ENCODE results near the gene MAP3K5.

The MAP3K5 gene

DNA sequence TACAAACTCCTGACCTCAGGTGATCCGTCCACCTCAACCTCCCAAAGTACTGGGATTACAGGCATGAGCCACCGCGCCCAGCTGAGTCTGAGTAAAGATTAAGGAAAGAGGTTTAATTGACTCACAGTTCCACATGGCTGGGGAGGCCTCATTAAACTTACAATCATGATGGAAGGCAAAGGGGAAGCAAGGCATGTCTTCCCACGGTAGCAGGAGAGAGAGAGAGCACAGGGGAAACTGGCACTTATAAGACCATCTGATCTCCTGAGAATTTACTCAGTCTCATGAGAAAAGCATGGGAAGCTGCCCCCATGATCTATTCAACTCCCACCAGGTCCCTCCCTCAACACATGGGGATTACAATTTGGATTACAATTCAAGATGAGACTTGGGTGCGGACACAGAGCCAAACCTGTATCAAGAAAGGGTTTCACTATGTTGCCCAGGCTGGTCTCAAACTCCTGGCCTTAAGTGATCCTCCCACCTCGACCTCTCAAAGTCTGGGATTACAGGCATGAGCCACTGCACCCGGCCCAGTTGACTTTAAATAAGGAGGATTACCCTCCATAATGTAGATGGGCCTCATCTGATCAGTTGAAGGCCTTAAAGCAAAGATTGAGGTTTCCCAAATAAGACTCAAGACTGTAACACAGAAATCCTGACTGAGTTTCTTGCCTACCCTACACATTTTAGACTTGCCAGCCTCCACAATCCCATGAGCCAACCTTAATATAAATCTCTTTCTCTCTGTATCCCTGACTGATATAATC lies 17.0 kb upstream of the MAP3K5 start:
- Histone ChIP-seq H3K4me1 (ENCODE audit: control extremely low read depth in 1 of 4, control insufficient read depth in 4 of 4, insufficient read depth in 4 of 4, low read length in 3 of 4) (no peaks in the 10 kb centered on the region), H3K27ac (ENCODE audit: insufficient read depth in 1 of 2, low read depth in 1 of 2, low read length in 2 of 2, poor library complexity in 1 of 2, severe bottlenecking in 2 of 2) (no peak overlapping the region), H3K9me3 (ENCODE audit: control extremely low read depth in 1 of 5, control insufficient read depth in 4 of 5, insufficient read depth in 2 of 5, low read depth in 1 of 5, low read length in 4 of 5) (no peaks in the 10 kb centered on the region), H3K36me3 (ENCODE audit: control insufficient read depth in 4 of 4, insufficient read depth in 4 of 4, low read length in 3 of 4) (no peaks in the 10 kb centered on the region), H3K27me3 (replicated peaks in 2 of 5; ENCODE audit: control insufficient read depth in 4 of 5, insufficient read depth in 5 of 5, low read length in 4 of 5) (no peaks in the 10 kb centered on the region), H3K4me3 (ENCODE audit: control insufficient read depth in 1 of 7, extremely low read depth in 1 of 7, insufficient read depth in 4 of 7, low read depth in 2 of 7, low read length in 6 of 7) (no peak overlapping the region)
- ChIA-PET POLR2A (no interaction called here), CTCF (interaction anchor here (1.0 to 1.4 kb wide), 3 partner anchors 14 to 128 kb away, joined by 3 to 4 read pairs (median 3); partner anchors contain the start of gene MAP3K5)
- no peak for DNase-seq
- 96% methylated on average over 3 of the region's 7 CpGs for WGBS (ENCODE audit: insufficient coverage)

DNA sequence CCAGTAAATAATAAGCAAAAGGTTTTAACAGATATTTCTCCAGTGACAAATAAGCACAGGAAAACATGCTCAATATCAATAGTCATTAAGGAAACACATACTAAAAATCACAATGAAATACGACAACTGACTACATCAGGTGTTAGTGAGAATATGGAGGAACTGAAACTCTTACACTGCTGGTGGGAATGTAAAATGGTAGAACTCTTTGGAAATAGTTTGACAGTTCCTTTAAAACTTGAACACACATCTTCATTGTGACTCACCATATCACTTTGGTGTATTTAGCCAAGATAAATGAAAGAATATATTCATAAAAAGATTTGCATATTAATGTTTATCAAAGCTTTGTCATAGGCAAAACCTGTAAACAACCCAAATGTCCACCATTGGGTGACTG lies 11.3 kb upstream of the MAP3K5 start:
- DNase-seq: no peak

DNA sequence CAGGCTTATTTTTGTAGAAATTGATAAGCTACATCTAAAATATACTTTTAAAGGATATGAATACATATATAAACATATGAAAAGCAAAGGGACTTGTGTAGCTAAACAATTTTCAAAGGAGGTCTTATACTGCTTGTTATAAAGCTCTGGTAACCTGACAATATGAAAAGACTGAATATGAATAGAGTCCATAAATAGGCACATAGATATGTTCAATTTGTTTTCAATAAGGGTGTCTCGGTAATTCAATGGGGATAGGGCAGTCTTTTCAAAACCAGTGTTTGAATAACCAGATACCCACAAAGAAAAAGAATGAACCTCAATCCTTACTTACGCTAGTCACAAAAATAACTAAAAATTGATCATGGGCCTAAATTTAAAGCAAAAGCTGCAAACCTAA lies 9.3 kb upstream of the MAP3K5 start:
- Histone ChIP-seq H3K9me3 (ENCODE audit: control extremely low read depth in 1 of 5, control insufficient read depth in 4 of 5, insufficient read depth in 2 of 5, low read depth in 1 of 5, low read length in 4 of 5) (peaks cover 0 to 3% (median 0%) of the 10 kb centered on the region in 5 experiments), H3K4me1 (ENCODE audit: control extremely low read depth in 1 of 4, control insufficient read depth in 4 of 4, insufficient read depth in 4 of 4, low read length in 3 of 4) (no peaks in the 10 kb centered on the region), H3K27me3 (replicated peaks in 2 of 5; ENCODE audit: control insufficient read depth in 4 of 5, insufficient read depth in 5 of 5, low read length in 4 of 5) (peaks cover 0 to 2% (median 0%) of the 10 kb centered on the region in 5 experiments), H3K36me3 (ENCODE audit: control insufficient read depth in 4 of 4, insufficient read depth in 4 of 4, low read length in 3 of 4) (no peaks in the 10 kb centered on the region), H3K4me3 (ENCODE audit: control insufficient read depth in 1 of 7, extremely low read depth in 1 of 7, insufficient read depth in 4 of 7, low read depth in 2 of 7, low read length in 6 of 7) (no peak overlapping the region), H3K27ac (ENCODE audit: insufficient read depth in 1 of 2, low read depth in 1 of 2, low read length in 2 of 2, poor library complexity in 1 of 2, severe bottlenecking in 2 of 2) (no peak overlapping the region)
- ChIA-PET CTCF (interaction anchor here (1.0 to 4.5 kb wide), 5 partner anchors 10 to 159 kb away, joined by 3 to 18 read pairs (median 4); partner anchors contain the start of gene MAP3K5), POLR2A (no interaction called here)
- DNase-seq: no peak
- 100% methylated on average over 1 of the region's 2 CpGs for WGBS (ENCODE audit: insufficient coverage)

More for the DNA sequence above, 11.3 kb upstream of the MAP3K5 start:
- no peak overlapping the region for H3K4me3 ChIP-seq (ENCODE audit: control insufficient read depth in 1 of 7, extremely low read depth in 1 of 7, insufficient read depth in 4 of 7, low read depth in 2 of 7, low read length in 6 of 7)
- H3K27ac ChIP-seq (ENCODE audit: insufficient read depth in 1 of 2, low read depth in 1 of 2, low read length in 2 of 2, poor library complexity in 1 of 2, severe bottlenecking in 2 of 2): no peak overlapping the region
- H3K27me3 ChIP-seq (replicated peaks in 2 of 5; ENCODE audit: control insufficient read depth in 4 of 5, insufficient read depth in 5 of 5, low read length in 4 of 5): peaks cover 0 to 2% (median 0%) of the 10 kb centered on the region in 5 experiments
- ChIA-PET POLR2A (no interaction called here), CTCF (interaction anchor here (1.2 to 4.5 kb wide), 2 partner anchors 9 to 160 kb away, joined by 4 to 18 read pairs; no protein-coding TSS in a partner anchor)
- H3K4me1 ChIP-seq (ENCODE audit: control extremely low read depth in 1 of 4, control insufficient read depth in 4 of 4, insufficient read depth in 4 of 4, low read length in 3 of 4): no peaks in the 10 kb centered on the region
- no CpG with 5 or more reads among the region's 1 CpG for WGBS (ENCODE audit: insufficient coverage)
- H3K36me3 ChIP-seq (ENCODE audit: control insufficient read depth in 4 of 4, insufficient read depth in 4 of 4, low read length in 3 of 4): no peaks in the 10 kb centered on the region
- H3K9me3 ChIP-seq (ENCODE audit: control extremely low read depth in 1 of 5, control insufficient read depth in 4 of 5, insufficient read depth in 2 of 5, low read depth in 1 of 5, low read length in 4 of 5): no peaks in the 10 kb centered on the region

DNA sequence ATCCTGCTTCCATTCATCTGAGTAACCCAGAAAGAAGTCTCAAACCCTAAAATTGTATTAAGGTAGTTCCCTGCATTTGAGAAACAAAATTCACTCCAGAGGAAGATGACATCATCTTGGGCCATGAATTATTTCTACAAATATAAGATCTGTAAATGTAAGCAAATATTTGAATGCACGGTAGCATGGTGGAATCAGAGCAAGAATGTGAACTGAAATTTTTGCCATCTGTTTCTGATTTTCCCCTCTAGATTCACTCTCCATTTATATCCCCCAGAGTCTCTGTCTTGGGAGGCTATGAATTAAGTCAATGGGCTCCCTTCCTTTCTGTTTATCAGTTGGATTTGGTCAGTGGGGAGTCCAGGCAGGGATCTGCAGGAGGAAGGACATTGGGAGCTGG lies 5.8 kb upstream of the MAP3K5 start:
- DNase-seq: no peak
- H3K27me3 ChIP-seq (replicated peaks in 2 of 5; ENCODE audit: control insufficient read depth in 4 of 5, insufficient read depth in 5 of 5, low read length in 4 of 5): peaks cover 0 to 2% (median 0%) of the 10 kb centered on the region in 5 experiments
- no peaks in the 10 kb centered on the region for H3K36me3 ChIP-seq (ENCODE audit: control insufficient read depth in 4 of 4, insufficient read depth in 4 of 4, low read length in 3 of 4)
- ChIA-PET POLR2A (interaction anchor here (0.6 kb wide), 1 partner anchor 188 kb away, joined by 5 read pairs; no protein-coding TSS in a partner anchor), CTCF (interaction anchor here (1.0 to 6.2 kb wide), 5 partner anchors 9 to 153 kb away, joined by 3 to 70 read pairs (median 5); partner anchors contain the start of gene SLC35D3)
- WGBS (ENCODE audit: insufficient coverage): no CpG with 5 or more reads among the region's 1 CpG
- no peak overlapping the region for H3K27ac ChIP-seq (ENCODE audit: insufficient read depth in 1 of 2, low read depth in 1 of 2, low read length in 2 of 2, poor library complexity in 1 of 2, severe bottlenecking in 2 of 2)
- peaks cover 3 to 8% (median 8%) of the 10 kb centered on the region in 4 experiments for H3K4me1 ChIP-seq (ENCODE audit: control extremely low read depth in 1 of 4, control insufficient read depth in 4 of 4, insufficient read depth in 4 of 4, low read length in 3 of 4)
- H3K9me3 ChIP-seq (ENCODE audit: control extremely low read depth in 1 of 5, control insufficient read depth in 4 of 5, insufficient read depth in 2 of 5, low read depth in 1 of 5, low read length in 4 of 5): peaks cover 0 to 3% (median 0%) of the 10 kb centered on the region in 5 experiments
- no peak overlapping the region for H3K4me3 ChIP-seq (ENCODE audit: control insufficient read depth in 1 of 7, extremely low read depth in 1 of 7, insufficient read depth in 4 of 7, low read depth in 2 of 7, low read length in 6 of 7)

DNA sequence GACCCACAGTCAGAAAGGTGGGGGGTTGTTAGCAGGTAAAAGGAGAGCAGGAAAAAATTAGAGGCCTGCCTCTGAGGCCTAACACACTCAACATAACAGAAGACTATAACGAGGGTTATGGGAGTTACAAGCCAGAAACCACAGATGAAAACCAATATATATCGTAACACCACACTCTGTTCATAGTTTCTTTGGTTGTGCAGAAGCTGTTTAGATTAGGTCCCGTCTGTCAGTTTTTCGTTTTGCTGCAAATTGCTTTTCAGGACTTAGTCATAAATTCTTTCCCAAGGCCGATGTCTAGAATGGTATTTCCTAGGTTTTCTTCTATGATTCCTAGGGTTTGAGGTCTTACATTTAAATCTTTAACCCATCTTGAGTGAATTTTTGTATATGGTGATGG lies 3.7 kb upstream of the MAP3K5 start:
- H3K4me1 ChIP-seq (ENCODE audit: control extremely low read depth in 1 of 4, control insufficient read depth in 4 of 4, insufficient read depth in 4 of 4, low read length in 3 of 4): peaks cover 5 to 10% (median 8%) of the 10 kb centered on the region in 4 experiments
- 94% methylated on average over 3 of the region's 5 CpGs for WGBS (ENCODE audit: insufficient coverage)
- no peaks in the 10 kb centered on the region for H3K36me3 ChIP-seq (ENCODE audit: control insufficient read depth in 4 of 4, insufficient read depth in 4 of 4, low read length in 3 of 4)
- ChIA-PET CTCF (interaction anchor here (0.6 to 6.2 kb wide), 5 partner anchors 12 to 187 kb away, joined by 3 to 70 read pairs (median 4); no protein-coding TSS in a partner anchor), POLR2A (no interaction called here)
- DNase-seq: no peak
- H3K9me3 ChIP-seq (ENCODE audit: control extremely low read depth in 1 of 5, control insufficient read depth in 4 of 5, insufficient read depth in 2 of 5, low read depth in 1 of 5, low read length in 4 of 5): peaks cover 0 to 3% (median 0%) of the 10 kb centered on the region in 5 experiments
- H3K27me3 ChIP-seq (replicated peaks in 2 of 5; ENCODE audit: control insufficient read depth in 4 of 5, insufficient read depth in 5 of 5, low read length in 4 of 5): peaks cover 0 to under 1% (median 0%) of the 10 kb centered on the region in 5 experiments
- no peak overlapping the region for H3K4me3 ChIP-seq (ENCODE audit: control insufficient read depth in 1 of 7, extremely low read depth in 1 of 7, insufficient read depth in 4 of 7, low read depth in 2 of 7, low read length in 6 of 7)
- no peak overlapping the region for H3K27ac ChIP-seq (ENCODE audit: insufficient read depth in 1 of 2, low read depth in 1 of 2, low read length in 2 of 2, poor library complexity in 1 of 2, severe bottlenecking in 2 of 2)

DNA sequence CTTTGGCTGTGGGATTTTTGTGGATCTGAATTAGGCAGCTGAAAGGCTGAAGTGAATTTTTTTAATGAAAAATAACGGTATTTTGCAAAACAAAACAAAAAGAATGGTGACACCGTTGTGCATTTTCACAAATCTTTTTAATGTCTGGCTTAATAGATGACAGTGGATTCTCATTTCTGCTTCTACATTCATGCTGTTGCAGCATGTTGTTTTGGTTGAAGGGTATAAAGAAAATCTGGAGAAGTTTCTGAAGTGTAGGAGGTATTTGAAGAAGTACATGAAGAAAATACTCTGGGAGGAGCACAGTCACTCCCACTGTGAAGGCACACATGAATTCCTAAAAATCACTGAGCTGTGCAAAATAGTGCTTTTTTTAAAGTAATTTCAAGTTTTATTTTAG lies 3.1 kb upstream of the MAP3K5 start:
- H3K4me3 ChIP-seq (ENCODE audit: control insufficient read depth in 1 of 7, extremely low read depth in 1 of 7, insufficient read depth in 4 of 7, low read depth in 2 of 7, low read length in 6 of 7): no peak overlapping the region
- H3K36me3 ChIP-seq (ENCODE audit: control insufficient read depth in 4 of 4, insufficient read depth in 4 of 4, low read length in 3 of 4): no peaks in the 10 kb centered on the region
- H3K4me1 ChIP-seq (ENCODE audit: control extremely low read depth in 1 of 4, control insufficient read depth in 4 of 4, insufficient read depth in 4 of 4, low read length in 3 of 4): peaks cover 8 to 15% (median 11%) of the 10 kb centered on the region in 4 experiments
- H3K9me3 ChIP-seq (ENCODE audit: control extremely low read depth in 1 of 5, control insufficient read depth in 4 of 5, insufficient read depth in 2 of 5, low read depth in 1 of 5, low read length in 4 of 5): peaks cover 0 to 3% (median 0%) of the 10 kb centered on the region in 5 experiments
- WGBS (ENCODE audit: insufficient coverage): 100% methylated on average over 2 of the region's 2 CpGs
- H3K27me3 ChIP-seq (replicated peaks in 2 of 5; ENCODE audit: control insufficient read depth in 4 of 5, insufficient read depth in 5 of 5, low read length in 4 of 5): no peaks in the 10 kb centered on the region
- CTCF ChIA-PET: interaction anchor here (0.6 to 6.2 kb wide), 7 partner anchors 8 to 187 kb away, joined by 3 to 70 read pairs (median 4); no protein-coding TSS in a partner anchor
- no peak overlapping the region for H3K27ac ChIP-seq (ENCODE audit: insufficient read depth in 1 of 2, low read depth in 1 of 2, low read length in 2 of 2, poor library complexity in 1 of 2, severe bottlenecking in 2 of 2)
- POLR2A ChIA-PET: no interaction called here
- DNase-seq: no peak
